HepG2 (cell line): ENCODE results near the gene GPATCH3. TPM values are rescaled to one million over a fixed set of nuclear protein-coding genes. Genes with fewer than 3 reads are reported as not detected.

ENCODE experiments used
- ATF4 ChIP-seq, 2 experiments: fragments of 450-650 bp in 1 of 2; sonication (generic) in 1 of 2; formaldehyde crosslinking; IDR thresholded peaks; 2 replicates each; pipeline versions ENCODE4 v1.5.0 to v1.8.0; 2020 to 2022; ENCODE audit warnings: mild to moderate bottlenecking in 1 of 2, missing genetic modification reagents in 1 of 2
- ATF7-NPFF ChIP-seq: sonication (generic); formaldehyde crosslinking; IDR thresholded peaks from 2 replicates; pipeline ENCODE4 v1.8.1; 2023; ENCODE audit warnings: mild to moderate bottlenecking, low read depth, missing genetic modification reagents, moderate library complexity
- CBFB ChIP-seq: sonication (generic); formaldehyde crosslinking; IDR thresholded peaks from 2 replicates; pipeline ENCODE4 v1.4.0; 2020; ENCODE audit warnings: missing genetic modification reagents
- GTF2F1 ChIP-seq: fragments of 150-350 bp; IDR thresholded peaks from 2 replicates; pipeline ENCODE4 v1.6.1; 2014; ENCODE audit warnings: low read length
- HHEX ChIP-seq: IDR thresholded peaks from 2 replicates; pipeline ENCODE4 v1.6.1; 2016; ENCODE audit warnings: control low read depth
- KLF13 ChIP-seq: sonication (generic); formaldehyde crosslinking; IDR thresholded peaks from 2 replicates; pipeline ENCODE4 v1.4.0; 2020; ENCODE audit warnings: mild to moderate bottlenecking, missing genetic modification reagents
- LBX2 ChIP-seq: sonication (generic); formaldehyde crosslinking; IDR thresholded peaks from 2 replicates; pipeline ENCODE4 v1.5.0; 2020; ENCODE audit warnings: missing genetic modification reagents, mild to moderate bottlenecking, borderline replicate concordance
- MYC ChIP-seq: sonication (generic); formaldehyde crosslinking; IDR thresholded peaks from 2 replicates; pipeline ENCODE4 v1.9.0; 2021; ENCODE audit warnings: missing genetic modification reagents, borderline replicate concordance
- NR0B2 ChIP-seq: sonication (generic); formaldehyde crosslinking; IDR thresholded peaks from 2 replicates; pipeline ENCODE4 v1.4.0; 2020; ENCODE audit warnings: mild to moderate bottlenecking, missing genetic modification reagents
- PCBP2 ChIP-seq: fragments of 200-400 bp; formaldehyde crosslinking; optimal IDR thresholded peaks from 2 replicates; pipeline ENCODE3; 2018; ENCODE audit warnings: low read length, low read depth; ENCODE audit not compliant: poor library complexity, severe bottlenecking
- REL ChIP-seq: sonication (generic); formaldehyde crosslinking; conservative IDR thresholded peaks from 2 replicates; pipeline ENCODE4 v1.8.0; 2022; ENCODE audit warnings: mild to moderate bottlenecking, missing genetic modification reagents, moderate library complexity
- SAP130 ChIP-seq: IDR thresholded peaks from 2 replicates; pipeline ENCODE4 v1.6.1; 2016; ENCODE audit warnings: low read depth
- SRF ChIP-seq: IDR thresholded peaks from 2 replicates; pipeline ENCODE4 v1.6.1; 2011; ENCODE audit warnings: mild to moderate bottlenecking, low read depth, low read length, moderate library complexity
- ZBTB37 ChIP-seq: sonication (generic); formaldehyde crosslinking; IDR thresholded peaks from 2 replicates; pipeline ENCODE4 v1.4.0; 2020; ENCODE audit warnings: mild to moderate bottlenecking, missing genetic modification reagents
- ZBTB8A ChIP-seq: sonication (generic); formaldehyde crosslinking; IDR thresholded peaks from 2 replicates; pipeline ENCODE4 v1.4.0; 2020; ENCODE audit warnings: mild to moderate bottlenecking, low read depth, missing genetic modification reagents, borderline replicate concordance
- ZNF30 ChIP-seq: sonication (generic); formaldehyde crosslinking; IDR thresholded peaks from 2 replicates; pipeline ENCODE4 v1.5.0; 2020; ENCODE audit warnings: mild to moderate bottlenecking, missing genetic modification reagents
- ZNF773 ChIP-seq: sonication (generic); formaldehyde crosslinking; IDR thresholded peaks from 2 replicates; pipeline ENCODE4 v1.4.0; 2020; ENCODE audit warnings: missing genetic modification reagents, borderline replicate concordance
- ZNF792 ChIP-seq: IDR thresholded peaks from 2 replicates; pipeline ENCODE4 v1.6.1; 2016
- polyA plus RNA-seq, 8 experiments: library from polyadenylated mRNA; depleted of rRNA in 3 of 8; stranded (reverse) in 7 of 8; unstranded in 1 of 8; fragments of >200 nt; fragmentation: Illumina TruSeq in 4 of 8; extraction: Trizol in 4 of 8; gene quantifications; 2 replicates each; pipeline versions ENCODE4 v1.2.1 to v1.2.3, GENCODE V29; 2011 to 2016; ENCODE audit warnings: low read depth in 4 of 8, missing spikeins in 1 of 8, mixed read lengths in 1 of 8; ENCODE audit not compliant: insufficient read depth in 1 of 8
- total RNA-seq, 5 experiments: library from RNA; depleted of rRNA; stranded (reverse); fragments of >200 nt; fragmentation: Illumina TruSeq; extraction: Trizol; gene quantifications; 2 replicates each; pipeline ENCODE4 v1.2.3, GENCODE V29; 2016; ENCODE audit warnings: low read depth in 1 of 5
- TF ChIP-seq, protein P1 (sequence below): sonication (generic); formaldehyde crosslinking; IDR thresholded peaks from 2 replicates; pipeline ENCODE4 v1.5.0; 2020; ENCODE audit warnings: missing genetic modification reagents
- TF ChIP-seq, protein P2 (sequence below): sonication (generic); formaldehyde crosslinking; IDR thresholded peaks from 2 replicates; pipeline ENCODE4 v1.5.0; 2020; ENCODE audit warnings: mild to moderate bottlenecking, missing genetic modification reagents, borderline replicate concordance
- TF ChIP-seq, protein P3 (sequence below): sonication (generic); formaldehyde crosslinking; IDR thresholded peaks from 2 replicates; pipeline ENCODE4 v1.4.0; 2020; ENCODE audit warnings: missing genetic modification reagents

GPATCH3 gene
- total and polyA plus RNA-seq, 2 of the 13 experiments (the other 11 are each of a cell fraction or from before 2014, with no cell fraction given) = 8.3 to 11.0 TPM

DNA sequence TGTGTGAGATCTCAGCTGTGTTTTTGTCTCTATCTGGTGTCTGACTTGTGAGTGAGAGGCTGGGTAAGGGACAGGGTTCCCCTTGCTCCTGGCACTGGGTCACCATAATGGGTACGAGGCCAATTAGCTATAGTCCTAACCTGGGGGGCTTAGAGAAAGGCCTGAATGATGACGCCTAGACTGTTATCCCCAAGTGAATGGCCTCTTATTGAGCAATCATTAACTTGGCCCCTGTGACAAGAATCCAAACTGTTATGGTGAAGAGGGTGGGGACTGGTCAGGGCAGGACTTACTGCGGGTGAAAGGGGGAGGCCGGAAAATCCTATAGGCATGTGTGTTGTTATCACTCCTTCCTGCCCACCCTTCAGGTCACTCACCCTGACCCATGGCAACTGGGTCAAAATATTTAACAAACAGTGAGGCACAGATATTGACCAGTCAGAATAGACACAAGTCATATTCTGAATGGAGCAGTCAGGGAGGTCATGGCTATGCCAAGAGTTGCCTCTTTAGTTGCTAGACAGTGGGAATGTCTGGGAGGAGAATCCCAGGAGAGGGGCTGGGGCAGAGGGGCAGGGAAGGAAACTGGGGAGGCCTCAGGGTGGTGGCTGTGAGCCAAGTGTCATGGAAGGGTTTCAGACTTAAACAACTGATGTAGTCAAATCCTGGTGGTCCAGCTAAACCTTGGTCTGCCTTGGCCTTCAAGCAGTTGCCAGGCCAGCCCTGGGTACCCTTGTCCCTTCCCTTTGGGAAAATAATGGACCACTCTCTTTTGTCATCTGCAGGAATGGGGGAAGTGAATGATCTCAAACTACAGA lies 10.3 kb upstream of the GPATCH3 start (continued):
- TF ChIP-seq ATF4 (CRISPR knock-in tag; IDR thresholded peaks at IDR 0.05) (0 out of 4 replicates have a peak, but pooled peaks of 1 of the 2 experiments have one; percentile 48), SAP130 (peak; percentile 97), NR0B2 (CRISPR knock-in tag) (no peak), REL (no peak), GTF2F1 (no peak), ZNF792 (CRISPR knock-in tag) (peak; percentile 75; the same call in 1 of the 2 replicates), HHEX (CRISPR knock-in tag) (peak; percentile 66; the same call in 1 of the 2 replicates), LBX2 (CRISPR knock-in tag) (no peak), MYC (CRISPR knock-in tag) (peak; percentile 57; the same call in 1 of the 2 replicates), ZBTB37 (peak; percentile 83; the same call in 1 of the 2 replicates), CBFB (CRISPR knock-in tag) (no peak; the same call in 1 of the 2 replicates), KLF13 (CRISPR knock-in tag) (no peak), ZNF30 (no peak), ZBTB8A (CRISPR knock-in tag) (no peak), PCBP2 (no peak), ZNF773 (CRISPR knock-in tag) (no peak), SRF (no peak), ATF7-NPFF (CRISPR knock-in tag) (peak; percentile 60)
- TF ChIP-seq, protein P1, sequence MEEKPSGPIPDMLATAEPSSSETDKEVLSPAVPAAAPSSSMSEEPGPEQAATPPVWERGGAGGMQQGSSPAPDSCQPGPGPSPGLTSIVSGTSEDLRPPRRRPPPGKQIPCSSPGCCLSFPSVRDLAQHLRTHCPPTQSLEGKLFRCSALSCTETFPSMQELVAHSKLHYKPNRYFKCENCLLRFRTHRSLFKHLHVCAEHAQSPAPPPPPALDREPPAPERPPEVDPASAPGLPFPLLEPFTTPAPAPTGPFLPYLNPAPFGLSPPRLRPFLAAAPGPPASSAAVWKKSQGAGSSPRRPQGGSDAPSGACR (CRISPR knock-in tag) = no peak
- TF ChIP-seq, protein P2, sequence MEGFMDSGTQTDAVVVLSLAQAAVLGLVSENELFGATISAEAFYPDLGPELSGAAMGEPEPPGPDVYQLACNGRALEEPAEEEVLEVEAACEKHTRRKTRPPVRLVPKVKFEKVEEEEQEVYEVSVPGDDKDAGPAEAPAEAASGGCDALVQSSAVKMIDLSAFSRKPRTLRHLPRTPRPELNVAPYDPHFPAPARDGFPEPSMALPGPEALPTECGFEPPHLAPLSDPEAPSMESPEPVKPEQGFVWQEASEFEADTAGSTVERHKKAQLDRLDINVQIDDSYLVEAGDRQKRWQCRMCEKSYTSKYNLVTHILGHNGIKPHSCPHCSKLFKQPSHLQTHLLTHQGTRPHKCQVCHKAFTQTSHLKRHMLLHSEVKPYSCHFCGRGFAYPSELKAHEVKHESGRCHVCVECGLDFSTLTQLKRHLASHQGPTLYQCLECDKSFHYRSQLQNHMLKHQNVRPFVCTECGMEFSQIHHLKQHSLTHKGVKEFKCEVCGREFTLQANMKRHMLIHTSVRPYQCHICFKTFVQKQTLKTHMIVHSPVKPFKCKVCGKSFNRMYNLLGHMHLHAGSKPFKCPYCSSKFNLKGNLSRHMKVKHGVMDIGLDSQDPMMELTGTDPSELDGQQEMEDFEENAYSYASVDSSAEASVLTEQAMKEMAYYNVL (CRISPR knock-in tag) = peak; percentile 41; the same call in 1 of the 2 replicates
- TF ChIP-seq, protein P3, sequence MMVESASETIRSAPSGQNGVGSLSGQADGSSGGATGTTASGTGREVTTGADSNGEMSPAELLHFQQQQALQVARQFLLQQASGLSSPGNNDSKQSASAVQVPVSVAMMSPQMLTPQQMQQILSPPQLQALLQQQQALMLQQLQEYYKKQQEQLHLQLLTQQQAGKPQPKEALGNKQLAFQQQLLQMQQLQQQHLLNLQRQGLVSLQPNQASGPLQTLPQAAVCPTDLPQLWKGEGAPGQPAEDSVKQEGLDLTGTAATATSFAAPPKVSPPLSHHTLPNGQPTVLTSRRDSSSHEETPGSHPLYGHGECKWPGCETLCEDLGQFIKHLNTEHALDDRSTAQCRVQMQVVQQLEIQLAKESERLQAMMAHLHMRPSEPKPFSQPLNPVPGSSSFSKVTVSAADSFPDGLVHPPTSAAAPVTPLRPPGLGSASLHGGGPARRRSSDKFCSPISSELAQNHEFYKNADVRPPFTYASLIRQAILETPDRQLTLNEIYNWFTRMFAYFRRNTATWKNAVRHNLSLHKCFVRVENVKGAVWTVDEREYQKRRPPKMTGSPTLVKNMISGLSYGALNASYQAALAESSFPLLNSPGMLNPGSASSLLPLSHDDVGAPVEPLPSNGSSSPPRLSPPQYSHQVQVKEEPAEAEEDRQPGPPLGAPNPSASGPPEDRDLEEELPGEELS (CRISPR knock-in tag) = peak; percentile 93
